GM12892 (cell line): Measurements from ENCODE around the gene APCS.

ENCODE experiments used
- DNase-seq: peaks from one replicate; pipeline ENCODE4 v3.0.0; 2011; ENCODE audit not compliant: insufficient read length
- FAIRE-seq: peaks from 2 replicates; lab custom pipeline; 2011; peaks lifted over from hg19 to GRCh38; lab: Jason Lieb, UNC
- POLR2A ChIP-seq: IDR thresholded peaks from 2 replicates; pipeline ENCODE4 v1.6.1; 2011; ENCODE audit warnings: low read depth, low read length, control low read depth
- POLR2AphosphoS5 ChIP-seq: IDR thresholded peaks from 2 replicates; pipeline ENCODE4 v1.6.1; 2011; ENCODE audit warnings: low read depth, low read length, control low read depth
- TAF1 ChIP-seq: IDR thresholded peaks from 2 replicates; pipeline ENCODE4 v1.6.1; 2011; ENCODE audit warnings: low read depth, mild to moderate bottlenecking, control low read depth, low read length, borderline replicate concordance

Gene APCS

DNA sequence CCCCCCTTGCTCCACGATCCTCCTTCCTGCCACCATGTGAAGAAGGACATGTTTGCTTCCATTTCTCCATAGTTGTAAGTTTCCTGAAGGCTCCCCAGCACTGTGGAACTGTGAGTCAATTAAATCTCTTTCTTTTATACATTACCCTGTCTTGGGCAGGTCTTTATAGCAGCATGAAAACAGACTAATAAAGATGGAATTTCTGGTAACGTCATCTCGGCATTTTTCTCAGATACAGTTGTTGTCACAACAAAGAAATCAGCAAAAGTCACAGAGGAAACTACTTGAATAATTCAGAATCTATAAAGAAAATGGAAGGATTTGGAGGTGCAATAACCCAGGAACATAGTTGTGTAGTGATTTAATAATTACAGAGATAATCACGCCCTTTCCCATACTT, 4.4 kb downstream of the APCS start:
- no peak for TF ChIP-seq POLR2AphosphoS5
- no peak for TF ChIP-seq TAF1
- no peak for TF ChIP-seq POLR2A
- no peak for DNase-seq
- FAIRE-seq: no peak

DNA sequence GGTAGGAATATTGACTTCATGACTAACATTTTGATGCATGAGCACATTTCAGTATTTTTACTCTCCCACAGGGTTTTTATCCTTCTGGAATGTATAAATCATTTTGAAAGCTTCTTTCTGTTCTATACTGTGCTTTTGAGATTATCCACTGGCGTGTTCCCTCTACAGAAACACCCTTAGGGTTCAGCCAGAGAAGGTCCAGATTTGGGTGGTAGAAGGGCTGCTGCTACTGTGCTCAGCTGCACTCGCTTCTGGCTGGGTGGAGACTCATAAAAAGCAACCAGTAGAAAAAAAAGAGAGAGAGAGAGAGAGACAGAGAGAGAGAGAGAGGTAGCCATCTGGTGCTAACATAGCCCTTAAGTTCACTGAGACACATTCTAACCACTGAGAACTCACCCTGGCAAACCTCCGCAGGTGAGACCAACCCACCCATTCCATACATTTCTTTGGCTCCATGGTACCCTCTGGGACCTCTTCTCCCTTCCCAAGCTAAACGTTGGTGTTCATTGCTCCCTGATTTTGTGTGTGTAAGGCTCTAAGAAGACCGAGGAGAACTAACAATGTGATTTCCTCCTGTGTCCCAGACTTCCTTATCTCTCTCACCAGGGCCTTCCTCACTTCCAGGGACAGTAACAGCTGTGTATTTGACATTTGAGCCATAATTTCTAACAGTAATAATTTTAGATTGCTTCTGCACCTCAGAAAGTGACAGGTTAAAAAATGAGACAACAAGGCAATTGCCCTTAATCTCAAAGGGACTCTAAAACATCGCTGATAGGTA, 7.2 kb downstream of the APCS start:
- FAIRE-seq (no peak), DNase-seq (no peak)
- TF ChIP-seq POLR2A (no peak), POLR2AphosphoS5 (no peak), TAF1 (no peak)

DNA sequence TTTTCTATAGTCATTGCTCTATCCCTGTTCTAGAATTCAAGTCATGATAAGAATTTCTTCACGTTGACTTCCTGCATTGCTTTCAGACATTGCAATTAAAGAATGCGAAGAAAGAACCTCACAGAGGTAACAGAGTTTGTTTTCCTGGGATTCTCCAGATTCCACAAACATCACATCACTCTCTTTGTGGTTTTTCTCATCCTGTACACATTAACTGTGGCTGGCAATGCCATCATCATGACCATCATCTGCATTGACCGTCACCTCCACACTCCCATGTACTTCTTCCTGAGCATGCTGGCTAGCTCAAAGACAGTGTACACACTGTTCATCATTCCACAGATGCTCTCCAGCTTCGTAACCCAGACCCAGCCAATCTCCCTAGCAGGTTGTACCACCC, 10.6 kb downstream of the APCS start:
- no peak for DNase-seq
- no peak for FAIRE-seq

DNA sequence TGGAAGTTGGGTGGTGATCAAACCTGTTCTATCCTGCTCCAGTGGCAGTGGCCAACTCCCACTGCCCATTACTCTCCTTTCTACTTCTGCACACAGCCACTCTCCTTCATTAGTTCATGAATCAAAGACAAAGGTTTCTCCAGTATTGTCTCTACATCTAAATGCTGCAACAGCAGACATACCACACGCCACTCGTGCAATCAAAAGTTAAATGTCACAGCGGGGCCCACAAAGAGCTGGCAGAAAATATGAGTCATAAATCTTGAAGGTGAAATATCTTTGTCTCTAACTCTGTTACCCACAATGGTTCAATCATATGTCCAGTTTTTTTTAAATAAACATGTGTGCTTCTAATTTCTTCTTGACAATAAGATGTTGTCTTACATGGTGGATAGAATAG, 13.3 kb downstream of the APCS start:
- no peak for TF ChIP-seq POLR2AphosphoS5
- TF ChIP-seq TAF1: no peak
- no peak for TF ChIP-seq POLR2A
- DNase-seq (no peak), FAIRE-seq (no peak)

More for the DNA sequence above, 10.6 kb downstream of the APCS start:
- TF ChIP-seq TAF1: no peak

DNA sequence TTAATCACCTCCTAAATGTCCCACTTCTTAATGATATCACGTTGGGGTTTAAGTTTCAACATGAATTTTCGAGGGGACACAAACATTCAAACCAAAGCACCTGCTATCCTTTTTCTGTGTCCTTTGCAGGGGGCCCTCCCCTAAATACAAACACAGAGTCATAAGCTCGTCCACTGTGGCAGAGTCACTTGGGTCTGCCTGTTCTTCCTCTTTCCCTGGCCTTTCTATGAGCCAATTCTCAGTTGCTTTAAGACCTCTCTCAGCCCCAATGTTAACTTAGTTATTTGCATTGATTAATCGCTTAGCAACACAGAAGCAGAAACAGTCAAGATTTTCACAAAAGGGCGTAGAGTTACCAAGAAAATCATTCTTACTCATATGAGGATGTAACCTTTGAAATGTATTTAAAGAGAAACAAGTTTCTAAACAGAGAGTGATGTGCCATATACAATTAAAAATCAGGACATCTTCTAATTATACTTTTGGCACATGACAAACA, 14.9 kb downstream of the APCS start:
- TF ChIP-seq TAF1: no peak
- no peak for TF ChIP-seq POLR2AphosphoS5
- no peak for TF ChIP-seq POLR2A
- FAIRE-seq: no peak
- no peak for DNase-seq

DNA sequence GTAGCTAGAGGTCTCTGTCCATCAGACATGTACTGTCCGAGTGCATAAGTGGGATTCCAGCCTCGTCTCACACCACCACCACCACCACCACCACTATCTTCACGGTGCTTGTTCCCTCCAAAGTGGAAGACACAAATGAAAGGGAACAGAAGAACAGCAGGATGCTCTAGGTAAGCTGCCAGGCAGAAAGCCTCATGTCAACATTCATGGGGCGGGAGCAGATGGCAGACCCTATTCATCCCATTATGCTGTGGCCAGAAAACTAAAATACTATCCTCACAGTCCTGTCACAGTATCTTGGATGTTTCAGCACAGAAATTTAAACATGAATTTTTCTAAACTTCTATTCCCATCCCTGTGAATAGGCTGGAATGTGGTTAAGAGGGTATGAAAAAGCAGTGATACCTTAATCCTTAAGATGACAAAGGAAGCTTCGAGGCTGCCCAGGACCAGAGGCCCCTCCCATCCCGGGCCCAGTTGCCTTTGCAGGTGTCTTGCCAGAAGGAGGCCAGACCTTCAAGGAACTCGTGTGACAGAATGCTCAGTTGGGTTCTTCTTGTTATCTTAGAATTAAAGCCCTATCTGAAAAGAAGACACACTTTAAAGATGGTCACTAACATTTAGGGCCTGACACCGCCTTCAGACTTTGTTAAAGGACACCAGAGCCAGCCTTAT, 24.7 kb downstream of the APCS start:
- TF ChIP-seq TAF1: no peak
- TF ChIP-seq POLR2AphosphoS5: no peak
- no peak for TF ChIP-seq POLR2A

DNA sequence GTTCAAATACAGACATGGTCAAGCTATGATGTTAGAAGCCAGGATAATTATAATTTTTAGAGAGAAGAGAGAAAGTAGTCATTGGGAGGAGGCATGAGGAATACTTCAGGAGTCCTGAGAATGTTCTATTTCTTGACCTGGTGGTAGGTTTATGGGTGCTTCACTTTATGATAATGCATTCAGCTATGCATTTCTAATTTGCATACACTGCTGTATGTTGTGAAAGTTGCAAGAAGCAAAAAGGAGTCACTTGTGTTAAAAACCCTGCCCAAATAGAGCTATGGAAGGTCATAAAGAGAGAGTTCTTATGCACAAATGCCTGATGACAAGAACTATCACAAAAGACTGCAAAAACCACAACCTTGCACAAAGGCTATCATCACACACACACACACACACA, 45.3 kb downstream of the APCS start:
- DNase-seq: no peak
- TF ChIP-seq TAF1: no peak
- TF ChIP-seq POLR2AphosphoS5: no peak
- TF ChIP-seq POLR2A: no peak
- no peak for FAIRE-seq

More for the DNA sequence above, 24.7 kb downstream of the APCS start:
- DNase-seq (no peak), FAIRE-seq (no peak)
